ENCODE results near the gene FXR2. TPM values are rescaled to one million over a fixed set of nuclear protein-coding genes. Genes with fewer than 3 reads are reported as not detected.

FXR2 gene
- total RNA-seq, 1 experiment from 2014 or later = 35.1 TPM

- Mint-ChIP-seq H3K9me3 (no peaks in the 10 kb centered on the region), H3K36me3 (peaks cover 42% of the 10 kb centered on the region), H3K4me1 (peaks cover 38% of the 10 kb centered on the region), H3K27ac (peak overlapping the region; percentile 79), H3K27me3 (ENCODE audit: low read depth) (no peaks in the 10 kb centered on the region), H3K4me3 (peak overlapping the region; percentile 70)
- ATAC-seq (peak; percentile 71), DNase-seq (ENCODE audit: low spot score) (peak; percentile 91)
- ChIA-PET POLR2A (interaction anchor here (0.6 to 4.6 kb wide), 19 partner anchors 9 to 186 kb away, joined by 3 to 41 read pairs (median 4); partner anchors contain the start of genes ATP1B2, CD68, EFNB3 and SAT2), CTCF (interaction anchor here (0.6 to 4.3 kb wide), 54 partner anchors 9 to 375 kb away, joined by 3 to 61 read pairs (median 5); partner anchors contain the start of genes ACAP1, ATP1B2, CD68 and DNAH2)
- TF ChIP-seq AR (CRISPR knock-in tag; IDR thresholded peaks at IDR 0.05) = no peak
- 0 out of 2 replicates have a peak, but pooled peaks have one; percentile 38 for TF ChIP-seq TP53 (CRISPR knock-in tag; IDR thresholded peaks at IDR 0.05)
- TF ChIP-seq PRDM15 (CRISPR knock-in tag; IDR thresholded peaks at IDR 0.05) = peak; percentile 17; the same call in 1 of the 2 replicates
- TF ChIP-seq SOX15 (CRISPR knock-in tag; IDR thresholded peaks at IDR 0.05) = no peak
- TF ChIP-seq ZNF416 (CRISPR knock-in tag; IDR thresholded peaks at IDR 0.05) = no peak; the same call in 1 of the 2 replicates
- TF ChIP-seq CREB1 (CRISPR knock-in tag; IDR thresholded peaks at IDR 0.05) = no peak
- peak; percentile 41; the same call in 1 of the 2 replicates for TF ChIP-seq KAT7 (CRISPR knock-in tag; IDR thresholded peaks at IDR 0.05; ENCODE audit: borderline replicate concordance)
- TF ChIP-seq ZNF423 (CRISPR knock-in tag; IDR thresholded peaks at IDR 0.05) = 0 out of 2 replicates have a peak, but pooled peaks have one; percentile 9
- no peak for TF ChIP-seq SP1 (CRISPR knock-in tag; conservative IDR thresholded peaks at IDR 0.05)
- TF ChIP-seq HMGXB4 (CRISPR knock-in tag; IDR thresholded peaks at IDR 0.05) = peak; percentile 94; the same call in 1 of the 2 replicates
- no peak for TF ChIP-seq NR2C2 (CRISPR knock-in tag; IDR thresholded peaks at IDR 0.05)
- peak; percentile 64; the same call in 1 of the 2 replicates for TF ChIP-seq E2F5 (CRISPR knock-in tag; IDR thresholded peaks at IDR 0.05)
- peak; percentile 87 for TF ChIP-seq CTCF (IDR thresholded peaks at IDR 0.05)
- no peak for TF ChIP-seq NFE2L1 (CRISPR knock-in tag; IDR thresholded peaks at IDR 0.05)
- peak; percentile 39 for TF ChIP-seq MAX (CRISPR knock-in tag; IDR thresholded peaks at IDR 0.05)
- no peak for TF ChIP-seq ATF2 (CRISPR knock-in tag; IDR thresholded peaks at IDR 0.05; ENCODE audit: borderline replicate concordance, low read depth)
- peak; percentile 9; the same call in 1 of the 2 replicates for TF ChIP-seq ARID4B (CRISPR knock-in tag; IDR thresholded peaks at IDR 0.05; ENCODE audit: borderline replicate concordance)
- TF ChIP-seq ZNF138 (CRISPR knock-in tag; conservative IDR thresholded peaks at IDR 0.05) = 0 out of 2 replicates have a peak, but pooled peaks have one; percentile 11
- 0 out of 2 replicates have a peak, but pooled peaks have one; percentile 52 for TF ChIP-seq RELA (CRISPR knock-in tag; IDR thresholded peaks at IDR 0.05; ENCODE audit: borderline replicate concordance)
Measured at GRCh38 chr17:7589204-7589868, 25.4 kb downstream of the FXR2 start.
